HEK293 (cell line): Measurements from ENCODE around the gene CNTRL.

Source experiments
- CTCF ChIA-PET: fragments of 350-600 bp; formaldehyde crosslinking; extraction: SDS; loops from one replicate; lab custom pipeline; 2021; ENCODE audit warnings: antibody characterized with exemption; lab: Yijun Ruan, JAX
- POLR2A ChIA-PET: fragments of 300-600 bp; formaldehyde crosslinking; extraction: SDS; loops from one replicate; lab custom pipeline; 2020; ENCODE audit warnings: antibody characterized with exemption, inconsistent platforms; lab: Yijun Ruan, JAX
- H3K27ac ChIP-seq: fragments of 200-500 bp; sonication (Bioruptor generic); 2 replicates; pipeline ENCODE4 v1.5.1; 2014; ENCODE audit warnings: low read depth, low read length, control low read depth, inconsistent platforms; ENCODE audit errors: extremely low read depth
- H3K36me3 ChIP-seq, 2 experiments: fragments of 200-500 bp in 1 of 2; sonication (Bioruptor generic) in 1 of 2; 1 replicate in 1 of 2; 2 replicates in 1 of 2; pipeline ENCODE4 v1.5.1; 2014 to 2017; ENCODE audit warnings: inconsistent platforms in 2 of 2, low read length in 2 of 2; ENCODE audit not compliant: control insufficient read depth in 2 of 2, insufficient read depth in 1 of 2
- H3K4me1 ChIP-seq: fragments of 200-500 bp; sonication (Bioruptor generic); 2 replicates; pipeline ENCODE4 v1.5.1; 2014; ENCODE audit warnings: mild to moderate bottlenecking, low read length, inconsistent platforms; ENCODE audit not compliant: control insufficient read depth, insufficient read depth
- H3K4me3 ChIP-seq: 2 replicates; pipeline ENCODE4 v1.5.1; 2011; ENCODE audit warnings: low read depth, mild to moderate bottlenecking, control low read depth, low read length, moderate library complexity
- H3K9me3 ChIP-seq: fragments of 200-500 bp; sonication (Bioruptor generic); 2 replicates; pipeline ENCODE4 v1.5.1; 2014; ENCODE audit warnings: low read depth, low read length, inconsistent platforms; ENCODE audit not compliant: control insufficient read depth, insufficient read depth
- ATF2 ChIP-seq: fragments of 450-650 bp; formaldehyde crosslinking; IDR thresholded peaks from 2 replicates; pipeline ENCODE4 v1.5.1; 2016; ENCODE audit warnings: missing biosample characterization, missing genetic modification characterization, low read depth
- BCL6B ChIP-seq: fragments of 450-650 bp; formaldehyde crosslinking; IDR thresholded peaks from 2 replicates; pipeline ENCODE4 v1.5.1; 2017; ENCODE audit warnings: missing biosample characterization, missing genetic modification characterization
- ELK4 ChIP-seq: IDR thresholded peaks from 2 replicates; pipeline ENCODE4 v1.6.1; 2011; ENCODE audit warnings: mild to moderate bottlenecking, low read depth, low read length, borderline replicate concordance
- INSM2 ChIP-seq: fragments of 450-650 bp; formaldehyde crosslinking; IDR thresholded peaks from 2 replicates; pipeline ENCODE4 v1.5.1; 2016; ENCODE audit warnings: missing biosample characterization, missing genetic modification characterization
- KLF10 ChIP-seq: fragments of 450-650 bp; IDR thresholded peaks from 2 replicates; pipeline ENCODE4 v1.5.1; 2018; ENCODE audit warnings: missing biosample characterization, mild to moderate bottlenecking, missing genetic modification characterization
- SCRT2 ChIP-seq: fragments of 450-650 bp; formaldehyde crosslinking; IDR thresholded peaks from 2 replicates; pipeline ENCODE4 v1.5.1; 2016; ENCODE audit warnings: missing biosample characterization, missing genetic modification characterization
- ZBTB20 ChIP-seq: fragments of 450-650 bp; formaldehyde crosslinking; IDR thresholded peaks from 2 replicates; pipeline ENCODE4 v1.5.1; 2016; ENCODE audit warnings: missing biosample characterization, missing genetic modification characterization
- ZNF140 ChIP-seq: fragments of 450-650 bp; formaldehyde crosslinking; IDR thresholded peaks from 2 replicates; pipeline ENCODE4 v1.5.1; 2016; ENCODE audit warnings: missing biosample characterization, missing genetic modification characterization
- ZNF23 ChIP-seq: fragments of 450-650 bp; formaldehyde crosslinking; IDR thresholded peaks from 2 replicates; pipeline ENCODE4 v1.5.1; 2016; ENCODE audit warnings: missing biosample characterization, missing genetic modification characterization, borderline replicate concordance
- ZNF24 ChIP-seq: fragments of 450-650 bp; formaldehyde crosslinking; IDR thresholded peaks from 2 replicates; pipeline ENCODE4 v1.5.1; 2016; ENCODE audit warnings: missing biosample characterization, missing genetic modification characterization
- ZNF26 ChIP-seq: fragments of 450-650 bp; formaldehyde crosslinking; IDR thresholded peaks from 2 replicates; pipeline ENCODE4 v1.5.1; 2016; ENCODE audit warnings: missing biosample characterization, missing genetic modification characterization
- ZNF560 ChIP-seq: fragments of 450-650 bp; formaldehyde crosslinking; IDR thresholded peaks from 2 replicates; pipeline ENCODE4 v1.5.1; 2017; ENCODE audit warnings: missing biosample characterization, missing genetic modification characterization, borderline replicate concordance
- ZNF621 ChIP-seq: fragments of 450-650 bp; formaldehyde crosslinking; IDR thresholded peaks from 2 replicates; pipeline ENCODE4 v1.5.1; 2017; ENCODE audit warnings: missing biosample characterization, missing genetic modification characterization
- ZNF645 ChIP-seq: fragments of 450-650 bp; formaldehyde crosslinking; IDR thresholded peaks from 2 replicates; pipeline ENCODE4; 2016; ENCODE audit warnings: missing biosample characterization, missing genetic modification characterization
- ZNF701 ChIP-seq: fragments of 450-650 bp; formaldehyde crosslinking; IDR thresholded peaks from 2 replicates; pipeline ENCODE4 v1.5.1; 2016; ENCODE audit warnings: missing biosample characterization, missing genetic modification characterization
- ZNF776 ChIP-seq: fragments of 450-650 bp; formaldehyde crosslinking; IDR thresholded peaks from 2 replicates; pipeline ENCODE4 v1.5.0; 2017; ENCODE audit warnings: missing biosample characterization, missing genetic modification characterization, borderline replicate concordance

The CNTRL gene

GRCh38 chr9:121179930-121180681 is 105.4 kb downstream of the CNTRL start:
- POLR2A ChIA-PET, result no interaction called here
- TF ChIP-seq ELK4 (no peak), ATF2 (no peak), SCRT2 (tag by site-specific recombination) (peak; percentile 50)
- peaks cover 12% of the 10 kb centered on the region for H3K4me1 ChIP-seq
- CTCF ChIA-PET, result interaction anchor here (0.7 to 1.2 kb wide), 2 partner anchors 11 to 828 kb away, joined by 3 to 6 read pairs; no protein-coding TSS in a partner anchor
- H3K36me3 ChIP-seq, result peaks cover 0 to 72% of the 10 kb centered on the region in 2 experiments; a peak in 1 of 3 replicates
- H3K9me3 ChIP-seq, result no peaks in the 10 kb centered on the region
- H3K27ac ChIP-seq, result no peak overlapping the region
- no peak overlapping the region for H3K4me3 ChIP-seq

GRCh38 chr9:121182101-121182836 is 107.5 kb downstream of the CNTRL start:
- CTCF ChIA-PET, result interaction anchor here (0.6 to 1.3 kb wide), 3 partner anchors 11 to 62 kb away, joined by 3 to 4 read pairs (median 3); no protein-coding TSS in a partner anchor
- no peak for TF ChIP-seq ZNF23 (tag by site-specific recombination)
- no peak for TF ChIP-seq ZNF140 (tag by site-specific recombination)
- TF ChIP-seq ZNF776 (tag by site-specific recombination), result no peak
- no peak for TF ChIP-seq ZNF621 (tag by site-specific recombination)
- TF ChIP-seq INSM2 (tag by site-specific recombination), result no peak
- no peak for TF ChIP-seq ZNF701
- no peak for TF ChIP-seq ZBTB20 (tag by site-specific recombination)
- no peak for TF ChIP-seq BCL6B (tag by site-specific recombination)
- TF ChIP-seq ZNF645 (tag by site-specific recombination), result no peak
- no peak for TF ChIP-seq ZNF560 (tag by site-specific recombination)
- TF ChIP-seq KLF10 (tag by site-specific recombination), result no peak
- TF ChIP-seq ZNF24 (tag by site-specific recombination), result no peak
- TF ChIP-seq ZNF26 (tag by site-specific recombination), result no peak
- TF ChIP-seq, all 188 proteins: peak for 0
- peaks cover 12% of the 10 kb centered on the region for H3K4me1 ChIP-seq
- POLR2A ChIA-PET, result no interaction called here
- peaks cover 0 to 75% of the 10 kb centered on the region in 2 experiments; a peak in 1 of 3 replicates for H3K36me3 ChIP-seq
- H3K4me3 ChIP-seq, result no peak overlapping the region
- no peak overlapping the region for H3K27ac ChIP-seq
- H3K9me3 ChIP-seq, result no peaks in the 10 kb centered on the region
